GM18526 (cell line): ENCODE results near the gene EMD.

ENCODE experiments used
- POLR2A ChIP-seq: IDR thresholded peaks from 3 replicates; pipeline ENCODE4 v1.6.1; 2011; ENCODE audit not compliant: insufficient read length; ENCODE audit errors: extremely low read depth

Gene EMD

DNA sequence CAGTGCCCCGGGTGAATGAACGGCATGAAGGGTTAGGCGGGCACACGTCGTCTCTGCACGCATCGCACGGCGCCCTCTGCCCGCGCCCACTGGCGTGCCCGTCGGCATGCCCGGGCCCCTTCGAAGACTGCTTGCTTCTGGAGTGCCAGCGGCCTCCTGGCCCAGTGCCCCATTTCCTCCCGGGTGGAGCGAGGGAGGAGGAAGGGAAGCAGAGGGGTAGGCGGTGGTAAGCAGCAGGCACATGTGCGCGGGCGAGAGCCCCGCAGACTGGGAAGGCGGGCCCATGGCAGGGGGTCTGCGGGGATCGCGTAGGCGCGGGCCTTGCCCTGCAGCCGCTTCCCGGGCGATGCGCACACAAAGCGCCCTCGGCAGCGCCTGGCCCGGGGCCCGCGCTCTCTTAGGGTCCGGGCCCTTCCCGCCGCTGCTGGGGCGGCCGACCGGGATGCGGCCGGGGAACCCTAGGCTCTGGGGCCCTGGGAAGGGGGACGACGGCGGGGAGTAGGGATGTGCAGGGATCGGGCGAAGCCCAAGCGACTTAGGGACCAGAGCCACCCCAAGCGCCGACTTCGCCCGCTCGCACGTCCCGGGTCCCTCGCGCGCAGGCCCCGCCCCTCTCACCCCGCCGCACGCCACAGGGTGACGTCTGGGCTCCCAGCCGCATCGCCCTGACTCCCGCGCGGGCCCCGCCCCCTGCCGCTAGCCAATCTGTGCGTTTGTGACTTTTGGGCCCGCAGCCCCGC, 866 bp upstream of the EMD start:
- TF ChIP-seq POLR2A, result peak; percentile 68

DNA sequence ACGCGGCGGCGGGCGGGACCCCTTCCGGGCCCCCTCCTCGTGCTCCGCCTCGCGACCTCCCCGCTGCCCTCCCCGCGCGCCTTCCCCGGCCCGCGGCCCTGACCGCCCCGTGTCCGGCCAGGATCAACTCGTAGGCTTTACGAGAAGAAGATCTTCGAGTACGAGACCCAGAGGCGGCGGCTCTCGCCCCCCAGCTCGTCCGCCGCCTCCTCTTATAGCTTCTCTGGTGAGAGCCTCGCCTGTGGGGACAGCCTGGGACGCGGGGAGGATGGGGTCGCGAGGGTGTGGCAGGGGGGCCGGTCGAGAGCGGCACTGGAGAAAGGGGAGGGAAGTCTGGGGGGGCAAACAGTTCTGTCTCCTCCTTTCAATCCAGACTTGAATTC, 465 bp downstream of the EMD start:
- no peak for TF ChIP-seq POLR2A

DNA sequence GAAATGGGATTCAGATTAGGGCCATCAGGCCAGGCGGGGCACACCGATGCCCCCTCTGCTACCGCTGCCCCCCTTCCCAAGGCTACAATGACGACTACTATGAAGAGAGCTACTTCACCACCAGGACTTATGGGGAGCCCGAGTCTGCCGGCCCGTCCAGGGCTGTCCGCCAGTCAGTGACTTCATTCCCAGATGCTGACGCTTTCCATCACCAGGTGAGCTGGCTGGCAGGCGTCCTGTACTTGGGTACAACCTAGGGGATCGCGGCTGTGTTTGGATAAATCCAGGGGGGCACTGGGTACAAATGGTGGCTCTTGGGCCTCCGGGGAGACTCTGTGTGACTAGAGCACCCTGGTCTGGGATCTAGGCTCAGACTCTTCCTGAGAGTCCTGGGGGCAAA, 1.1 kb downstream of the EMD start:
- TF ChIP-seq POLR2A, result no peak

DNA sequence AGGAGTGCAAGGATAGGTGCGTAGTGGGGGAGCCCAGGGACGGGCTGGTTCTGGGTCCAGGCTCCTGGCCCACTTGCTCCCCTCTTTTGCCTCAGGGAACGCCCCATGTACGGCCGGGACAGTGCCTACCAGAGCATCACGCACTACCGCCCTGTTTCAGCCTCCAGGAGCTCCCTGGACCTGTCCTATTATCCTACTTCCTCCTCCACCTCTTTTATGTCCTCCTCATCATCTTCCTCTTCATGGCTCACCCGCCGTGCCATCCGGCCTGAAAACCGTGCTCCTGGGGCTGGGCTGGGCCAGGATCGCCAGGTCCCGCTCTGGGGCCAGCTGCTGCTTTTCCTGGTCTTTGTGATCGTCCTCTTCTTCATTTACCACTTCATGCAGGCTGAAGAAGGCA, 1.7 kb downstream of the EMD start:
- no peak for TF ChIP-seq POLR2A

DNA sequence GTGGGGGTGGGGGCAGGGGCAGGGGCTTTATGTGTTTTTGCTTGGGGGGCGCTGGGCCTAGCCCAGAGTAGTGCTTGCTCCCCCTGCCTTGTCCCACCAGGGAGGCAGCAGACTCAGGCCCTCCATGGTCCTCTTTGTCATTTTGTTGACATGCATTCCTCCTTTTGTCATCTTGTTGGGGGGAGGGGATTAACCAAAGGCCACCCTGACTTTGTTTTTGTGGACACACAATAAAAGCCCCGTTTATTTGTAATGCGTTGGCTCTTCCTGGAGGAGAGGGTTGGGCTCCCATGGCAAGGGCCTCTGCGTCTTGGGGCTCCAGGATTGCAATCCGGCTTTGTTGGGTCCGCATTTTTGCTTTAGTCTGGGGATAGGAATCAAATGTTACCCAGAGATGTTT, 2.2 kb downstream of the EMD start:
- TF ChIP-seq POLR2A, result no peak

DNA sequence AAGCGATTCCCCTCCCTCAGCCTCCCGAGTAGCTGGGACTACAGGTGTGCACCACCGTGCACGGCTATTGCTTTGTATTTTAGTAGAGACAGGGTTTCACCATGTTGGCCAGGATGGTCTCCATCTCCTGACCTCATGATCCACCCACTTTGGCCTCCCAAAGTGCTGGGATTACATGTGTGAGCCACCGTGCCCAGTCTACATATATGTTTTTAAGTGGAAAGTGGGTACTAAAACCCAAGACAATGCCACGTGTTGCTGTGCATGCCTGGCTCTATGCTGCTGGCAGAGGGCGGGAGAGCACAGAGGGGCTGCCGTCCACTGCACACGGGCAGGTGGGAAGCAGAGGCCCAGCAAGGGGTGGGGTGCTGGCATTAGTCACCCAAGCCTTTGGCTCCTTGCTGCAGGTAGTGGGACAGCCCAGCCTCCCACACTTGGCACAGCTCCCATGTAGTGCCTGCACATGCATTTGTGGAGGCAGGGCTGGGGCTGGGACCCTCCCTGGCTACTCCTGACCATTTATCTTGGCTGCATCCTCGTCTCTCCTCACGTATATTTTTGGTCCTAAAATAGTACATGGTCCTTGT, 3.5 kb downstream of the EMD start:
- TF ChIP-seq POLR2A, result peak; percentile 10

DNA sequence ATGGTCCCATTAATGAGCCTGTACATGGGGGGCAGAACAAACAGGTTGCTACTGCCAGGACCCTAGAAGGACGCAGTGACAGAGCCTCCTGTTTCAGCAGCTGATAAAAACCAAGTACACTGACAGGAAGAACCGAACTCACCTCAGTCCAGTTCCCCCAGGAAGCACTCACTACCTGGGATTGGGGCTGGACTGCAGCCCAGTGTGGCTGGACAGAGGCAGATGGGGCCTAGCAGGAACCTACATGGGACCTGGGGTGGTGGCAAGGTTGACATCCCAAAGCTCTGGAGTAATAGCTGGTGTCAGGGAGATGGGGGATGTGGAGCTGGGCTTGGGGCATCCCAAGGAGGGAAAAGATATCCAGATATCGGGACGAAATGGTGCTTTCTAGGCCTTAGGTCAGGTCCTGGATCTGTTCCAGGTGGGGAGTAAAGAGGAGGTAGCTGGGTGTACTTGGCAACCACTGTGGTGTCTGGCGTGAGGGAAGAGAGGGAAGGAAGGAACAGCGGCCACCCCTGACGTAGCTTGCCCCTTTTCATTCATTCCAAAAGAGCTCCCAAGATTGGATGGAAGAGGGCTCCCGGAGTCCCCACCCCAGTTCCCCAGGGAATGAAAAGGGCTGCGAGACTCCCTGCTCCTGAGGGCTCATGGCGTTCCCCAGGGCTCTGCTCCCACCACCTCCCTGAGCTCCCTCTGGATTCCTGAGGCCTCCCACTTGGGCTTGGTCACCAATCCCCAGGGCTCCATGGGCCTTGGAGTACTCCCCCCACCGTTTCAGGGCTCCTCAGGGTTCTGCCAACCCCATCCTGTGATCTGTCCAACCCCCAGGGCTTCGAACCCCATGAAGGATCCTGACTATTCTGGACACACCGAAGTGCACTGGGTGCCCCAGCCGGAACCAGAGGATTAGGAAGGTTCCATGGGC, 4.5 kb downstream of the EMD start:
- TF ChIP-seq POLR2A, result no peak

DNA sequence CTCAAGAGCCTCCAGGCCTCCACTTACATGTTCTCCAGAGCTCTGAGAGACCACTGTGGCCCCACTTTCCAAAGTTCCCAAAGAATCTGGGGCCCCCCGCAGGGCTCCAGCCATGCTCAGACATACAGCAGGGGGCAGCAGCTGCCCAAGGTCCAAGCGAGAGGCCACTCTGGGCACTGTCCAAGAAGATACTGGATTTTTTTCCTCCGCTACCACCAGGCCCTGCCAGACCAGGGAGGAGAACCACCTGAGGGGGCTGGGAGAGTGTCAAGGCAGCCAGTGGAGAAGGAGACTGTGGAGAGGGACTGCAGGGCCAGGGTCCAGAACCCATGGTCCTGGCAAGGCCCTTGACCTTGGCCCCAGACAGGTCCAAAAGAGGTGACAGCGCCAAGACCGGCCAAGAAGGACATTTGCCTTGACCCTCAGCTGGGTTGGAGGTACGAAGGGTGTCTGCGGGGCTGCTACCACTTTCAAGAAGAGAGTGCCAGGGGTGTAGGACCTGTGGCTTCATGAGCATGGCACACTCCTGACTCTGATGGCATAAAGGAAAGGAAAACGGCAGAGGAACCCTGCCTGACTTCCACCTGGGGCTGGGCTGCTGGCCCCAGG, 5.3 kb downstream of the EMD start:
- no peak for TF ChIP-seq POLR2A

DNA sequence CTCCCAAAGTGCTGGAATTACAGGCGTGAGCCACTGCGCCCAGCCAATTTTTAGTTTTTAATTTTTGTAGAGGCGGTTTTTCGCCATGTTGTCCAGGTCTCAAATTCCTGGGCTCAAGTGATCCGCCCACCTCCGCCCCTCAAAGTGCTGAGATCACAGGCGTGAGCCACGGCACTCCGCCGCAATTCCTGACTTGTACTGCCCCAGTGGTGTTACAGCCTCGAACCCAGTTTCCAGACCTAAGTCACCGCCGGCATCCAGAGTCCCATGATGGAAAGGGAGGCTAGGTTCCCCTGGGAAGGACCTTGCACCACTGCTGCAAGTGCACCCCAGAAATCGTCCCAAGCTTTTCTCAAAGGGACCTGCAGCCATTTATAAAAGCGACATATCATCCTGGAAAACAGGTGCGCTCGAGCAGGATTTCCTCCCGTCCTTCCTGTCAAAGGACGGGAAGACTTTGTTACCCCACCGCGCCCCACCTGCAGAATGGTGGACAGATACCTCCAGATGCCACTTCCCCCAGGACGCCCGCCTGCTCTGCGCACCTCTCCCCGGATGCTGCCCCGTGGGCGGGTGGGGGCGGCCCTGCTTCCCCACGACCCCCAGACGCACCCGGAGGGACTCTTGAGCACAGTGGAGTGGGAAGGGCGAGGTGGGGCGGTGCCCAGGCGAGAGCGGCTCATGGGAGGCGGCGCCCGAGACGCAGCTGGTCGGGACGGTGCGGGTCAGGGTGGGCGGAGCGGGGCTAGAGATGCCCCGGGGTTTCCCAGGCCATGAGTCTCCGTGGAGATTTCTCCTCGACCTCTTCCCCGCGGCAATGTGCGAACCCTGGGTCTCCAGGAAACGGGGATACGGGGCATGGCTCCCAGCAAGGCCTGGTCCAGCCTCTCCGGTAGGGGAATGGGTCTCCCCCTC, 18.1 kb downstream of the EMD start:
- no peak for TF ChIP-seq POLR2A

DNA sequence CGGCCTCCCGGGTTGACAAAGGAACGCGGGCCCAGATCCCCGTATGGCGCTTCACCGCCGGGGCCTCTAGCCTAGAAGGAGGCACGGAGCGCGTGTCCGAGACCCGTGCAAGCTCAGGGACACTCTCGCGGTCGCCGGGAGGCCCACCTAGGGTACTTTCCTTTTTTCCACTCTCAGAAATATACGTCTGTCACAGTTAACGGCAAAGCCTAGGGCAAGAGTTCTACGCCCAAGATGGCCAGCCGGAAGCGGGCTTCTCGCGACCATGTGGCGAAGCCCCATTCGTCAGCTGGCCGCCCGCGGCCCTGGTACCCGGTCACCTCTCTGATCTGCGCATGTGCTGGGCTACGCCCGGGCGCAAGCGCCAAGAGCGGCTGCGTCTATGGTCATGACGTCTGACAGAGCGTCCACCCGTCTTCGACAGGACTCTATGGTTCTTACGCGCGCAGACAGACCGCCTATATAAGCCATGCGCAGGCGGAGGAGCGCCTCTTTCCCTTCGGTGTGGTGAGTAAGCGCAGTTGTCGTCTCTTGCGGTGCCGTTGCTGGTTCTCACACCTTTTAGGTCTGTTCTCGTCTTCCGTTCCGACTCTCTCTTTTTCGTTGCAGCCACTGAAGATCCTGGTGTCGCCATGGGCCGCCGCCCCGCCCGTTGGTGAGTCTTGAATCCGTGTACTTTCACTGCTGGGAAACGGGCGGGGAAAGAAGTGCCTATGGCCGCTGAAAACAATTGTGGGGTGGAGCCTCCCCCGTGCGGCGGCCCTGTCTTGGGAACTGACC, 19.0 kb downstream of the EMD start, which contains the start of gene RPL10:
TSS of gene RPL10 (plus strand) at position 490 of the 780 bp plus-strand sequence. CDS start at position 633, 143 bp downstream.
- peak; percentile 99 for TF ChIP-seq POLR2A

DNA sequence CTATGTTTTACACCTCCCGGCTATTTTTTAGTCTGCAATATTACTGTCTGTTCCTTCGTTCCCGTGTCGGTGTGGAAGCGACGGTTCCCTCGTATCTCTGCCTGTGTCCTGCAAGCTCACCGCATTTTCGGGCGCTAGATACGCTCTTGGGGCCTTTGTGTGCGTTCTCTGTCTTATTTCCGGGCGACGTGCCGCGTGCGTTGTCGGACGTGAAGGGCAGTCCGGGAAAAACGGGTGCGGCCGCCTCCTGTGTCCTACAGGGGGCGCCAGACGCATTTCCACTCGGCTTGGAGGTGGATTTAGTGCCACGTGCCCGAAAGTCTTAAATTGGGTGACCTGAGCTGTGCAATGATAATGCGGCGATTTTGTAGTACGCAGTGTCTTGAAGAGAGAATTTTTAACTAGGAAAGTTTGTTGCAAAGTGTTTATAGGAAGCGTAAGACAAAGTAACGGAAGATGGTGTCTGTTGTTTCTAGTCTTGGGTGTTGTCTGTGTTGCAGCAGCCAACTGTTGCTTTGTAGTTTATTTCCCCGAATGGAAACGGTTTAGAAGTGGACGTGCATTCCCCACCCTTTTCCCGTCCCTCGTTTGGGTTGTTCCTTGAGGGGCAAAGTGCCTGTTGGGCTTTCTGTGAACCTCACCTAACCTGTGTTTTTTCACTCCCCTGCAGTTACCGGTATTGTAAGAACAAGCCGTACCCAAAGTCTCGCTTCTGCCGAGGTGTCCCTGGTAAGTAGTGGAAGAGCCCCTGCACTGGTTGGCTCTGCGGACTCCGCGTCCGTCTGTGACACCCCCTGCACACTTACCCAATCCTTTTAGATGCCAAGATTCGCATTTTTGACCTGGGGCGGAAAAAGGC, 19.8 kb downstream of the EMD start:
- TF ChIP-seq POLR2A, result no peak

DNA sequence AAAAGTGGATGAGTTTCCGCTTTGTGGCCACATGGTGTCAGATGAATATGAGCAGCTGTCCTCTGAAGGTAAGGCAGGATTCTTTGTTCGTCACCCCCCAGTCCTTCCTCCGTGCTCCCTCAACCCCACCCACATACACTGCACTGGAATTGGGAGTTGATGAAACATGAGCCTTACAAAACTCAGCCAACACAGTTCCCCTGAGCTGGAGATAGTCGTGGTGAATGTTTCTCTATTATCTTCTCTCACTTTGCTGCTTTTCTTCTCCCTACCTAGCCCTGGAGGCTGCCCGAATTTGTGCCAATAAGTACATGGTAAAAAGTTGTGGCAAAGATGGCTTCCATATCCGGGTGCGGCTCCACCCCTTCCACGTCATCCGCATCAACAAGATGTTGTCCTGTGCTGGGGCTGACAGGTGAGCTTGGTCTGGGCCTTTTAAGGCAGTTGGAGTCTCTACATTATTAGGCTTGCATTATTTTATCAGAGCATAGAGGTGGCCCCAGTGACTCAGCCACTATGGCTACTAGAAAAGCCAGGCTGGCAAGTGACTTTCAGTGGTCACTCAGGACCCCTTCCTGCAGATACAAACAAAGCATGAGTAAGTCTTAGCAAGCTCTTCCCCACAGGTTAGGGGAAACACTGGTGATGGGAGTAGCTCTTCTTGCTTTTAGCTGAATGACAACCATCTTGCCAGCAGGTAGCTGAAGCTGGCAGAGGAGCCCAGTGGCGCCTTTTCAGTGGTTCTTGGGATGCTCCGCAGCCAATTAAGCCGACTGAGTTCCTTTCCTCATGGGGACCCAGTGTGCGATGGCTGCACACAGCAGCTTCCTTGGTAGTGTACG, 20.7 kb downstream of the EMD start:
- no peak for TF ChIP-seq POLR2A
